Osteoblast (primary cell): ENCODE data around the gene COLEC11. TPM values are rescaled to one million over a fixed set of nuclear protein-coding genes. Genes with fewer than 3 reads are reported as not detected.
A peak's percentile ranks its signal among the peaks of the same experiment; 100 is the strongest.

Source experiments
- DNase-seq: peaks from one replicate; pipeline ENCODE4 v3.0.0; 2011; ENCODE audit warnings: low spot score, mixed read lengths; ENCODE audit not compliant: insufficient read length; ENCODE audit errors: missing footprints
- H2AFZ ChIP-seq: 2 replicates; pipeline ENCODE4 v1.6.0; 2011; ENCODE audit warnings: mild to moderate bottlenecking, low read length
- H3K27ac ChIP-seq: 2 replicates; pipeline ENCODE4 v1.5.1; 2011; ENCODE audit warnings: mild to moderate bottlenecking, low read depth, low read length, moderate library complexity
- H3K27me3 ChIP-seq: 2 replicates; pipeline ENCODE4 v1.6.0; 2012; ENCODE audit warnings: mild to moderate bottlenecking, control low read depth, inconsistent platforms, low read length, moderate library complexity; ENCODE audit not compliant: insufficient read depth
- H3K36me3 ChIP-seq: 2 replicates; pipeline ENCODE4 v1.5.1; 2011; ENCODE audit warnings: mild to moderate bottlenecking, low read length, control low read depth, moderate library complexity; ENCODE audit not compliant: insufficient read depth
- H3K4me1 ChIP-seq: 2 replicates; pipeline ENCODE4 v1.5.1; 2011; ENCODE audit warnings: mild to moderate bottlenecking, low read length, control low read depth, moderate library complexity; ENCODE audit not compliant: insufficient read depth
- H3K4me2 ChIP-seq: 2 replicates; pipeline ENCODE4 v1.6.0; 2011; ENCODE audit warnings: mild to moderate bottlenecking, low read length; ENCODE audit not compliant: insufficient read depth
- H3K4me3 ChIP-seq: fragments of 200-600 bp; sonication (generic); 3 replicates; pipeline ENCODE4 v1.5.1; 2012; ENCODE audit warnings: mild to moderate bottlenecking, low read length, inconsistent platforms; ENCODE audit not compliant: insufficient read depth
- H3K79me2 ChIP-seq: 2 replicates; pipeline ENCODE4 v1.6.0; 2012; ENCODE audit warnings: mild to moderate bottlenecking, low read length, control low read depth, inconsistent platforms; ENCODE audit not compliant: insufficient read depth
- H3K9me3 ChIP-seq: 2 replicates; pipeline ENCODE4 v1.5.1; 2011; ENCODE audit warnings: low read depth, low read length, control low read depth
- H4K20me1 ChIP-seq: 2 replicates; pipeline ENCODE4 v1.6.0; 2012; ENCODE audit warnings: mild to moderate bottlenecking, low read length, control low read depth; ENCODE audit not compliant: insufficient read depth
- CTCF ChIP-seq: IDR thresholded peaks from 2 replicates; pipeline ENCODE4 v1.5.1; 2011; ENCODE audit warnings: mild to moderate bottlenecking, low read depth, low read length, moderate library complexity; ENCODE audit errors: extremely low read depth
- total RNA-seq: library from RNA; depleted of rRNA; stranded (reverse); fragments of >200 nt; gene quantifications from 2 replicates; pipeline ENCODE4 v1.2.3, GENCODE V29; 2012

The COLEC11 gene
- total RNA-seq, 1 donor = 0.36 TPM

GRCh38 chr2:3637692-3638455, 43.0 kb downstream of the COLEC11 start:
- H3K4me1 ChIP-seq = no peaks in the 10 kb centered on the region
- no peaks in the 10 kb centered on the region for H3K36me3 ChIP-seq
- H3K27me3 ChIP-seq = no peaks in the 10 kb centered on the region
- H3K9me3 ChIP-seq = no peaks in the 10 kb centered on the region
- no peak for TF ChIP-seq CTCF
- peak; percentile 42 for DNase-seq
- no peak overlapping the region for H3K27ac ChIP-seq
- H3K4me3 ChIP-seq = no peak overlapping the region
- no peaks in the 10 kb centered on the region for H3K79me2 ChIP-seq
- H3K4me2 ChIP-seq = no peak overlapping the region
- no peaks in the 10 kb centered on the region for H4K20me1 ChIP-seq
- H2AFZ ChIP-seq = no peak overlapping the region

- Histone ChIP-seq H3K79me2 (no peaks in the 10 kb centered on the region), H3K27me3 (no peaks in the 10 kb centered on the region), H3K9me3 (no peaks in the 10 kb centered on the region), H3K4me3 (no peak overlapping the region), H3K27ac (no peak overlapping the region), H3K4me1 (no peaks in the 10 kb centered on the region), H4K20me1 (no peaks in the 10 kb centered on the region), H3K4me2 (no peak overlapping the region), H3K36me3 (no peaks in the 10 kb centered on the region), H2AFZ (no peak overlapping the region)
- no peak for DNase-seq
- no peak for TF ChIP-seq CTCF
Observed at GRCh38 chr2:3638456-3638810, 43.5 kb downstream of the COLEC11 start.

- Histone ChIP-seq H4K20me1 (no peaks in the 10 kb centered on the region), H3K27me3 (no peaks in the 10 kb centered on the region), H3K79me2 (no peaks in the 10 kb centered on the region), H3K4me1 (no peaks in the 10 kb centered on the region), H3K4me3 (no peak overlapping the region), H3K36me3 (no peaks in the 10 kb centered on the region), H2AFZ (no peak overlapping the region), H3K9me3 (no peaks in the 10 kb centered on the region), H3K4me2 (no peak overlapping the region), H3K27ac (no peak overlapping the region)
- DNase-seq = peak; percentile 63
- TF ChIP-seq CTCF = no peak
Observed at GRCh38 chr2:3639015-3639630, 44.2 kb downstream of the COLEC11 start.

GRCh38 chr2:3639653-3640052, 44.7 kb downstream of the COLEC11 start:
- H3K4me2 ChIP-seq = no peak overlapping the region
- no peak for TF ChIP-seq CTCF
- no peaks in the 10 kb centered on the region for H3K27me3 ChIP-seq
- no peak overlapping the region for H3K4me3 ChIP-seq
- peak; percentile 44 for DNase-seq
- H3K4me1 ChIP-seq = no peaks in the 10 kb centered on the region
- no peaks in the 10 kb centered on the region for H3K9me3 ChIP-seq
- H4K20me1 ChIP-seq = no peaks in the 10 kb centered on the region
- H2AFZ ChIP-seq = no peak overlapping the region
- H3K27ac ChIP-seq = no peak overlapping the region
- no peaks in the 10 kb centered on the region for H3K79me2 ChIP-seq
- H3K36me3 ChIP-seq = no peaks in the 10 kb centered on the region
